ENCODE data around the gene VASN. TPM values are rescaled to one million over a fixed set of nuclear protein-coding genes. Genes with fewer than 3 reads are reported as not detected.

The VASN gene
- total and polyA plus RNA-seq, 9 of the 15 experiments (the other 6 are each of a cell fraction or from before 2014, with no cell fraction given), result 0.01 to 2.5 (median 0.41) TPM; not detected in 1

GRCh38 chr16:4426021-4426684 is 54.5 kb downstream of the VASN start (continued):
- TF ChIP-seq TCF7 (IDR thresholded peaks at IDR 0.05; ENCODE audit: borderline replicate concordance), result 0 out of 2 replicates have a peak, but pooled peaks have one; percentile 7
- TF ChIP-seq TEAD1 (CRISPR knock-in tag; IDR thresholded peaks at IDR 0.05), result 0 out of 4 replicates have a peak, but pooled peaks of 1 of the 2 experiments have one; percentile 15
- 0 out of 2 replicates have a peak, but pooled peaks have one; percentile 4 for TF ChIP-seq AFF4 (CRISPR knock-in tag; IDR thresholded peaks at IDR 0.05)
- 0 out of 2 replicates have a peak, but pooled peaks have one; percentile 45 for TF ChIP-seq HDAC8 (tag; IDR thresholded peaks at IDR 0.05)
- TF ChIP-seq PHTF2 (CRISPR knock-in tag; IDR thresholded peaks at IDR 0.05), result no peak
- TF ChIP-seq MAZ (CRISPR knock-in tag; conservative IDR thresholded peaks at IDR 0.05 in 1 of 2, IDR thresholded peaks at IDR 0.05 in 1 of 2), result no peak; a peak in 1 of 4 replicates
- no peak for TF ChIP-seq POU5F1 (IDR thresholded peaks at IDR 0.05; ENCODE audit: borderline replicate concordance, low read depth, low read length, partially characterized antibody)
- TF ChIP-seq ELF2 (CRISPR knock-in tag; IDR thresholded peaks at IDR 0.05), result no peak
- no peak for TF ChIP-seq ZNF143 (CRISPR knock-in tag; IDR thresholded peaks at IDR 0.05)
- peak; percentile 3; the same call in 1 of the 2 replicates for TF ChIP-seq ZBTB33 (CRISPR knock-in tag; IDR thresholded peaks at IDR 0.05)
- peak in 1 of 2 experiments; percentile 79; a peak in 1 of 4 replicates for TF ChIP-seq HDAC1 (IDR thresholded peaks at IDR 0.05)
- 0 out of 4 replicates have a peak, but pooled peaks of 1 of the 2 experiments have one; percentile 1 for TF ChIP-seq FOXK2 (conservative IDR thresholded peaks at IDR 0.05 in 1 of 2, IDR thresholded peaks at IDR 0.05 in 1 of 2; ENCODE audit: low read depth in 2 of 2)
- no peak for TF ChIP-seq SRSF1 (IDR thresholded peaks at IDR 0.05; ENCODE audit: low read depth, low read length)
- TF ChIP-seq ZNF511 (CRISPR knock-in tag; IDR thresholded peaks at IDR 0.05), result no peak
- peak; percentile 57 for TF ChIP-seq CEBPB (tag; IDR thresholded peaks at IDR 0.05)
- no peak for TF ChIP-seq ZNF589 (CRISPR knock-in tag; IDR thresholded peaks at IDR 0.05; ENCODE audit: low read depth)

All from K562 (cell line).